Inflammatory macrophage (primary cell): ENCODE measurements around the gene TRIML2.

Source experiments
- DNase-seq, 2 donors: peaks; one replicate each; pipeline ENCODE4 v3.0.0-alpha.2; 2020 to 2022
- total RNA-seq, 18 experiments: gene quantifications; one replicate each; lab custom pipeline; 2026; ENCODE audit warnings: mixed read lengths in 6 of 18, inconsistent platforms in 2 of 18; lab: John Stamatoyannopoulos, UW

Gene TRIML2
- total RNA-seq = 0 to 0.16 (median 0) reads per million in 18 experiments

- no peak for DNase-seq
Measured at GRCh38 chr4:188109157-188109755, at the start of gene TRIML2. Gene TRIML2, minus strand, starts transcription at chr4:188109603. Its CDS starts 4,235 bp downstream, at chr4:188105368.

GRCh38 chr4:188158336-188158735, 48.9 kb upstream of the TRIML2 start:
- DNase-seq = no peak

GRCh38 chr4:188154668-188155405, 45.4 kb upstream of the TRIML2 start:
- no peak for DNase-seq

- DNase-seq = no peak
Measured at GRCh38 chr4:188147776-188148175, 38.4 kb upstream of the TRIML2 start.

- DNase-seq = no peak
Measured at GRCh38 chr4:188147176-188147575, 37.8 kb upstream of the TRIML2 start.

GRCh38 chr4:188146618-188147017, 37.2 kb upstream of the TRIML2 start:
- no peak for DNase-seq

GRCh38 chr4:188145601-188146000, 36.2 kb upstream of the TRIML2 start:
- no peak for DNase-seq

GRCh38 chr4:188143731-188144130, 34.3 kb upstream of the TRIML2 start:
- DNase-seq = no peak

GRCh38 chr4:188139671-188140070, 30.3 kb upstream of the TRIML2 start:
- no peak for DNase-seq

GRCh38 chr4:188139141-188139540, 29.7 kb upstream of the TRIML2 start, which contains the start of gene TRIML1:
Gene TRIML1, plus strand, starts transcription at chr4:188139441. Its CDS starts 118 bp downstream, at chr4:188139559.
- DNase-seq = no peak

GRCh38 chr4:188138227-188138626, 28.8 kb upstream of the TRIML2 start:
- no peak for DNase-seq

GRCh38 chr4:188132232-188132631, 22.8 kb upstream of the TRIML2 start:
- no peak for DNase-seq

GRCh38 chr4:188130355-188130754, 21.0 kb upstream of the TRIML2 start:
- DNase-seq = no peak

- DNase-seq = no peak
Measured at GRCh38 chr4:188127214-188127874, 17.9 kb upstream of the TRIML2 start.

GRCh38 chr4:188121530-188121929, 12.1 kb upstream of the TRIML2 start:
- no peak for DNase-seq

- no peak for DNase-seq
Measured at GRCh38 chr4:188117631-188118324, 8.4 kb upstream of the TRIML2 start.

- DNase-seq = no peak
Measured at GRCh38 chr4:188113156-188113555, 3.8 kb upstream of the TRIML2 start.

- DNase-seq = no peak
Measured at GRCh38 chr4:188111955-188112354, 2.6 kb upstream of the TRIML2 start.

GRCh38 chr4:188110741-188111471, 1.5 kb upstream of the TRIML2 start:
- DNase-seq = no peak

GRCh38 chr4:188110036-188110435, 633 bp upstream of the TRIML2 start:
- DNase-seq = no peak

- no peak for DNase-seq
Measured at GRCh38 chr4:188107931-188108843, 1.2 kb downstream of the TRIML2 start.
